IMR-90 (cell line): ENCODE results near the gene CUL1. TPM values are rescaled to one million over a fixed set of nuclear protein-coding genes. Genes with fewer than 3 reads are reported as not detected.
A peak's percentile ranks its signal among the peaks of the same experiment; 100 is the strongest.

Experiments used
- ATAC-seq: fragments of 200-7000 bp; cut with Tn5 transposase; 2 replicates; pipeline ENCODE4 v1.9.1; 2020; ENCODE audit warnings: low read depth, mild to moderate bottlenecking, moderate library complexity
- BruUV-seq: library from RNA; stranded (reverse); fragments of 400-500 nt; replicated peaks from 2 replicates; lab custom pipeline; 2021; lab: Mats Ljungman, UMichigan
- CTCF ChIA-PET: fragments of 300-600 bp; formaldehyde crosslinking; extraction: SDS; loops from one replicate; lab custom pipeline; 2021; ENCODE audit warnings: antibody characterized with exemption; lab: Yijun Ruan, JAX
- POLR2A ChIA-PET: fragments of 300-600 bp; sonication (Branson Sonifier 250); formaldehyde crosslinking; loops from one replicate; lab custom pipeline; 2022; ENCODE audit warnings: antibody characterized with exemption; ENCODE audit not compliant: unreplicated experiment; lab: Charles Lee
- DNase-seq: peaks from one replicate; pipeline ENCODE4 v3.0.0; 2013
- H2AFZ ChIP-seq: replicated peaks from 2 replicates; pipeline ENCODE3; 2013; ENCODE audit warnings: low read length, mild to moderate bottlenecking; ENCODE audit not compliant: poor library complexity
- H2AK5ac ChIP-seq: 2 replicates; pipeline ENCODE4 v1.6.1; 2013; ENCODE audit warnings: low read depth, low read length, inconsistent platforms
- H2AK9ac ChIP-seq: replicated peaks from 2 replicates; pipeline ENCODE3; 2013; ENCODE audit warnings: mild to moderate bottlenecking, low read depth, low read length, moderate library complexity; ENCODE audit not compliant: poor library complexity
- H2BK120ac ChIP-seq: 2 replicates; pipeline ENCODE4 v1.6.1; 2013; ENCODE audit warnings: low read depth, low read length, inconsistent platforms
- H2BK15ac ChIP-seq: 3 replicates; pipeline ENCODE4 v1.6.1; 2013; ENCODE audit warnings: low read depth, low read length, inconsistent platforms
- H2BK20ac ChIP-seq: 2 replicates; pipeline ENCODE4 v1.6.1; 2013; ENCODE audit warnings: low read depth, mild to moderate bottlenecking, inconsistent platforms, low read length, moderate library complexity
- H2BK5ac ChIP-seq: 2 replicates; pipeline ENCODE4 v1.6.1; 2013; ENCODE audit warnings: mild to moderate bottlenecking, low read depth, low read length, inconsistent platforms; ENCODE audit not compliant: poor library complexity, severe bottlenecking
- H3K14ac ChIP-seq: replicated peaks from 2 replicates; pipeline ENCODE4 v1.6.1; 2013; ENCODE audit warnings: low read depth, low read length, inconsistent platforms
- H3K18ac ChIP-seq: 2 replicates; pipeline ENCODE4 v1.6.1; 2013; ENCODE audit warnings: low read depth, low read length, control low read depth
- H3K23ac ChIP-seq: 2 replicates; pipeline ENCODE4 v1.6.1; 2013; ENCODE audit warnings: low read depth, low read length, inconsistent platforms
- H3K27ac ChIP-seq: 2 replicates; pipeline ENCODE4 v1.5.1; 2013; ENCODE audit warnings: mild to moderate bottlenecking, control low read depth, low read length; ENCODE audit not compliant: insufficient read depth
- H3K27me3 ChIP-seq: 2 replicates; pipeline ENCODE4 v1.6.1; 2013; ENCODE audit warnings: low read length; ENCODE audit not compliant: control insufficient read depth, insufficient read depth
- H3K36me3 ChIP-seq: 2 replicates; pipeline ENCODE4 v1.6.1; 2013; ENCODE audit warnings: low read length, mixed read lengths; ENCODE audit not compliant: control insufficient read depth, insufficient read depth
- H3K4ac ChIP-seq: 2 replicates; pipeline ENCODE4 v1.6.1; 2013; ENCODE audit warnings: low read depth, low read length, inconsistent platforms
- H3K4me1 ChIP-seq: 2 replicates; pipeline ENCODE4 v1.6.1; 2013; ENCODE audit warnings: low read length, mixed read lengths; ENCODE audit not compliant: control insufficient read depth, insufficient read depth
- H3K4me2 ChIP-seq: 2 replicates; pipeline ENCODE4 v1.6.1; 2013; ENCODE audit warnings: low read depth, mild to moderate bottlenecking, control low read depth, low read length, moderate library complexity
- H3K4me3 ChIP-seq: 2 replicates; pipeline ENCODE4 v1.5.1; 2013; ENCODE audit warnings: low read depth, mild to moderate bottlenecking, control low read depth, low read length, moderate library complexity; ENCODE audit not compliant: insufficient read depth
- H3K56ac ChIP-seq: 2 replicates; pipeline ENCODE4 v1.6.1; 2013; ENCODE audit warnings: low read length, inconsistent platforms; ENCODE audit not compliant: insufficient read depth; ENCODE audit errors: extremely low read depth
- H3K79me1 ChIP-seq, 2 experiments: 2 replicates each; pipeline ENCODE4 v1.6.1; 2013; ENCODE audit warnings: low read length in 2 of 2, inconsistent platforms in 1 of 2, low read depth in 1 of 2
- H3K9ac ChIP-seq: 2 replicates; pipeline ENCODE4 v1.6.1; 2013; ENCODE audit warnings: low read depth, low read length, control low read depth
- H3K9me1 ChIP-seq: 2 replicates; pipeline ENCODE4 v1.6.1; 2013; ENCODE audit warnings: low read length, inconsistent platforms; ENCODE audit not compliant: insufficient read depth
- H3K9me3 ChIP-seq: 2 replicates; pipeline ENCODE4 v1.6.1; 2013; ENCODE audit warnings: low read length; ENCODE audit not compliant: control insufficient read depth, insufficient read depth
- H4K20me1 ChIP-seq: 2 replicates; pipeline ENCODE4 v1.6.1; 2013; ENCODE audit warnings: low read length, inconsistent platforms; ENCODE audit not compliant: insufficient read depth
- H4K5ac ChIP-seq: 2 replicates; pipeline ENCODE4 v1.6.1; 2013; ENCODE audit warnings: mild to moderate bottlenecking, low read depth, low read length, control low read depth
- H4K8ac ChIP-seq, 2 experiments: 2 replicates each; pipeline ENCODE4 v1.6.1; 2013; ENCODE audit warnings: low read depth in 2 of 2, low read length in 2 of 2, control low read depth in 1 of 2, inconsistent platforms in 1 of 2
- H4K91ac ChIP-seq: 2 replicates; pipeline ENCODE4 v1.6.1; 2013; ENCODE audit warnings: low read depth, low read length, inconsistent platforms; ENCODE audit not compliant: insufficient read depth
- MAZ ChIP-seq: IDR thresholded peaks from 2 replicates; pipeline ENCODE4 v1.6.1; 2012; ENCODE audit warnings: low read depth, mild to moderate bottlenecking, low read length, improper control_type of control experiment, moderate library complexity, borderline replicate concordance
- POLR2A ChIP-seq: IDR thresholded peaks from 2 replicates; pipeline ENCODE4 v1.6.1; 2012; ENCODE audit warnings: mild to moderate bottlenecking, low read depth, low read length
- RAD21 ChIP-seq: IDR thresholded peaks from 2 replicates; pipeline ENCODE4 v1.6.1; 2012; ENCODE audit warnings: low read length, improper control_type of control experiment
- WGBS, 2 experiments: methylation state at CpG; one replicate each; pipeline versions ENCODE4 v1.1.5 to v1.1.7; 2013; ENCODE audit warnings: missing lambda C conversion rate in 2 of 2; ENCODE audit not compliant: insufficient read length in 1 of 2; ENCODE audit errors: extremely low coverage in 2 of 2; 5-methylcytosine and 5-hydroxymethylcytosine counted together
- dilution Hi-C: fragments of 300-500 bp; cut with HindIII; formaldehyde crosslinking; loops from one replicate; pipeline ENCODE4 v1.14.3; 2018; ENCODE audit warnings: low sequenced_read_pairs; ENCODE audit not compliant: unreplicated experiment
- in situ Hi-C: fragments of 300-500 bp; cut with MboI; formaldehyde crosslinking; loops from 3 replicates; pipeline ENCODE4 v1.14.3; 2019; ENCODE audit warnings: low sequenced_read_pairs, inconsistent platforms, mixed read lengths
- intact Hi-C: fragments of 100-400 bp; cut with micrococcal nuclease; formaldehyde crosslinking; loops from 2 replicates; pipeline ENCODE4 v1.10.0; 2022
- polyA plus RNA-seq, 3 experiments: library from polyadenylated mRNA; depleted of rRNA; stranded (reverse); fragments of >200 nt; gene quantifications; 2 replicates each; pipeline ENCODE4 v1.2.3, GENCODE V29; 2012; ENCODE audit warnings: low replicate concordance in 1 of 3
- total RNA-seq: library from RNA; depleted of rRNA; stranded (reverse); fragments of >200 nt; gene quantifications from 2 replicates; pipeline ENCODE4 v1.2.3, GENCODE V29; 2012
- TF ChIP-seq, protein P1 (sequence below): conservative IDR thresholded peaks from 2 replicates; pipeline ENCODE4 v1.5.1; 2012; ENCODE audit warnings: mild to moderate bottlenecking, low read depth, low read length, improper control_type of control experiment
- TF ChIP-seq, protein P2 (sequence below): fragments of 150-350 bp; IDR thresholded peaks from 2 replicates; pipeline ENCODE4 v1.6.1; 2017; ENCODE audit warnings: mild to moderate bottlenecking, antibody characterized with exemption, low read length, low read depth

The CUL1 gene
- total and polyA plus RNA-seq, 2 of the 4 experiments (the other 2 are of a cell fraction): 44.0 to 46.2 TPM

DNA sequence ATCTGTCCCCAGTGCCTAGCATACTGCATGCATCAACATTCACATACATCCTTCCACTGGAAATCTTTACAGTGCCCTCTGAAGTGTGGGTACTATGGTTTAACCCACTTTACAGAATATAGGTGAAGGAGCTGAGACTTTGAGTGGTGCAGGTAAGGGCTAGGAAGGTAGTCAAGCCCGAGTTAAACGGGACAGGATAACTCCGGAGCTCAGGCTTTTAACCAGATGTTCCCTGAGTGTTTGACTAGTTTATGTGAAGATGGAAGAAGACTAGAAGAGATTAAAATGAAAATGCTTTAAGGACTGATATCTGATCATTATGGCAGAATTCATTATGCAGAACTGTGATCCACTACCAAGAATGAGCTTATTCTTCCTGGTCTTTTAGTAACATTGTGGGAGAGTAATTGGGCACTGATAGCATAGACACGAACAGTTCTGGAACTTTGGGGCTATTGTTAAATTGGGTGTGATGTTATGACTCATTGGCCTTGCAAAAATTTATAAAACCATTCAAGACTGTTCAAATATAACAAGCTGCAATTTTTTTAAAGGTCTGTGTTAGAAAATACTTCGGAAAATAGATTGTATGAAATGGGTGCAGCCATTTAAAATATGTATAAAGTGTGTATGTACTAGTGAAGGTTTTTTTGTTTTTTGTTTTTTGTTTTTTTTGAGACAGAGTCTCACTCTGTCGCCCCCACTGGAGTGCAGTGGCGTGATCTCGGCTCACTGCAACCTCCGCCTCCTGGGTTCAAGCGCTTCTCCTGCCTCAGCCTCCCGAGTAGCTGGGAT, 4.4 kb downstream of the CUL1 start:
- POLR2A ChIA-PET: no interaction called here

More for the DNA sequence above, 4.4 kb downstream of the CUL1 start:
- H3K4ac ChIP-seq: no peak overlapping the region
- 0 out of 2 replicates have a peak overlapping the region, but pooled peaks have one; percentile 32 for H3K14ac ChIP-seq
- DNase-seq (no peak), ATAC-seq (no peak)
- no peak overlapping the region for H2BK20ac ChIP-seq
- in situ Hi-C loops: no loop called here
- no peak overlapping the region for H4K5ac ChIP-seq
- H4K8ac ChIP-seq: no peak overlapping the region
- H2AK5ac ChIP-seq: no peak overlapping the region
- no peaks in the 10 kb centered on the region for H3K36me3 ChIP-seq
- peaks cover 11% of the 10 kb centered on the region for H3K4me1 ChIP-seq
- no peak overlapping the region for H4K91ac ChIP-seq
- peaks cover 0 to 32% of the 10 kb centered on the region in 2 experiments; a peak in 2 of 4 replicates for H3K79me1 ChIP-seq
- TF ChIP-seq RAD21 (no peak), MAZ (no peak), POLR2A (no peak)
- TF ChIP-seq, protein P1, sequence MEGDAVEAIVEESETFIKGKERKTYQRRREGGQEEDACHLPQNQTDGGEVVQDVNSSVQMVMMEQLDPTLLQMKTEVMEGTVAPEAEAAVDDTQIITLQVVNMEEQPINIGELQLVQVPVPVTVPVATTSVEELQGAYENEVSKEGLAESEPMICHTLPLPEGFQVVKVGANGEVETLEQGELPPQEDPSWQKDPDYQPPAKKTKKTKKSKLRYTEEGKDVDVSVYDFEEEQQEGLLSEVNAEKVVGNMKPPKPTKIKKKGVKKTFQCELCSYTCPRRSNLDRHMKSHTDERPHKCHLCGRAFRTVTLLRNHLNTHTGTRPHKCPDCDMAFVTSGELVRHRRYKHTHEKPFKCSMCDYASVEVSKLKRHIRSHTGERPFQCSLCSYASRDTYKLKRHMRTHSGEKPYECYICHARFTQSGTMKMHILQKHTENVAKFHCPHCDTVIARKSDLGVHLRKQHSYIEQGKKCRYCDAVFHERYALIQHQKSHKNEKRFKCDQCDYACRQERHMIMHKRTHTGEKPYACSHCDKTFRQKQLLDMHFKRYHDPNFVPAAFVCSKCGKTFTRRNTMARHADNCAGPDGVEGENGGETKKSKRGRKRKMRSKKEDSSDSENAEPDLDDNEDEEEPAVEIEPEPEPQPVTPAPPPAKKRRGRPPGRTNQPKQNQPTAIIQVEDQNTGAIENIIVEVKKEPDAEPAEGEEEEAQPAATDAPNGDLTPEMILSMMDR: no peak
- TF ChIP-seq, protein P2, sequence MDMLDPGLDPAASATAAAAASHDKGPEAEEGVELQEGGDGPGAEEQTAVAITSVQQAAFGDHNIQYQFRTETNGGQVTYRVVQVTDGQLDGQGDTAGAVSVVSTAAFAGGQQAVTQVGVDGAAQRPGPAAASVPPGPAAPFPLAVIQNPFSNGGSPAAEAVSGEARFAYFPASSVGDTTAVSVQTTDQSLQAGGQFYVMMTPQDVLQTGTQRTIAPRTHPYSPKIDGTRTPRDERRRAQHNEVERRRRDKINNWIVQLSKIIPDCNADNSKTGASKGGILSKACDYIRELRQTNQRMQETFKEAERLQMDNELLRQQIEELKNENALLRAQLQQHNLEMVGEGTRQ: no peak
- H3K27ac ChIP-seq: no peak overlapping the region
- no peak overlapping the region for H2BK15ac ChIP-seq
- no TSS peak for BruUV-seq
- H2AFZ ChIP-seq: no peak overlapping the region
- H4K20me1 ChIP-seq: peaks cover 76% of the 10 kb centered on the region
- H2BK120ac ChIP-seq: no peak overlapping the region
- H3K23ac ChIP-seq: peak overlapping the region; percentile 58
- peaks cover 20% of the 10 kb centered on the region for H3K9me1 ChIP-seq
- H3K27me3 ChIP-seq: no peaks in the 10 kb centered on the region
- H2BK5ac ChIP-seq: no peak overlapping the region
- intact Hi-C loops: no loop called here
- H2AK9ac ChIP-seq: no peak overlapping the region
- H3K18ac ChIP-seq: no peak overlapping the region
- H3K9me3 ChIP-seq: no peaks in the 10 kb centered on the region
- dilution Hi-C loops: no loop called here
- no peak overlapping the region for H3K9ac ChIP-seq
- H3K56ac ChIP-seq: no peak overlapping the region
- H3K4me2 ChIP-seq: peak overlapping the region; percentile 36; the same call in 1 of the 2 replicates
- WGBS, 2 experiments: 87% methylated on average over 8 of the region's 11 CpGs; no CpG with 5 or more reads in 1 of the 2 experiments
- CTCF ChIA-PET: interaction anchor here (0.6 kb wide), 1 partner anchor 10 kb away, joined by 3 read pairs; no protein-coding TSS in a partner anchor
- no peak overlapping the region for H3K4me3 ChIP-seq
